Mesodermal cell (in vitro differentiated cells): Measurements from ENCODE around the gene RMI2.

Experiments used
- H3K27ac ChIP-seq: 2 replicates; pipeline ENCODE4 v1.7.0; 2013; ENCODE audit warnings: mild to moderate bottlenecking, low read depth, low read length, moderate library complexity; ENCODE audit not compliant: severe bottlenecking
- H3K36me3 ChIP-seq: 2 replicates; pipeline ENCODE4 v1.7.1; 2013; ENCODE audit warnings: mild to moderate bottlenecking, low read length, moderate library complexity; ENCODE audit not compliant: control insufficient read depth, insufficient read depth
- H3K4me1 ChIP-seq: one replicate; pipeline ENCODE4 v1.7.1; 2013; ENCODE audit warnings: mild to moderate bottlenecking, low read length; ENCODE audit not compliant: insufficient read depth, control insufficient read depth, poor library complexity, severe bottlenecking
- H3K4me3 ChIP-seq: 2 replicates; pipeline ENCODE4 v1.7.0; 2013; ENCODE audit warnings: low read length, control low read depth, mild to moderate bottlenecking; ENCODE audit not compliant: insufficient read depth, poor library complexity, severe bottlenecking; ENCODE audit errors: extremely low read depth
- H3K9me3 ChIP-seq: 2 replicates; pipeline ENCODE4 v1.7.1; 2013; ENCODE audit warnings: mild to moderate bottlenecking, low read length, moderate library complexity; ENCODE audit not compliant: control insufficient read depth
- WGBS, 2 experiments: methylation state at CpG; one replicate each; pipeline ENCODE4 v1.1.5; 2013; ENCODE audit warnings: missing lambda C conversion rate in 2 of 2; ENCODE audit not compliant: insufficient coverage in 2 of 2; 5-methylcytosine and 5-hydroxymethylcytosine counted together

Gene RMI2

GRCh38 chr16:11330526-11331237 lies 14.6 kb upstream of the RMI2 start:
- peaks cover 14% of the 10 kb centered on the region for H3K4me1 ChIP-seq
- H3K9me3 ChIP-seq = peaks cover 12% of the 10 kb centered on the region
- H3K27ac ChIP-seq = no peak overlapping the region
- 85 to 100% methylated on average over 2 to 4 of the region's 5 CpGs for whole genome bisulfite sequencing, 2 experiments
- H3K4me3 ChIP-seq = no peak overlapping the region
- H3K36me3 ChIP-seq = no peaks in the 10 kb centered on the region

GRCh38 chr16:11331967-11332366 lies 13.3 kb upstream of the RMI2 start:
- peaks cover 11% of the 10 kb centered on the region for H3K9me3 ChIP-seq
- no peak overlapping the region for H3K4me3 ChIP-seq
- H3K27ac ChIP-seq = no peak overlapping the region
- peaks cover 11% of the 10 kb centered on the region for H3K4me1 ChIP-seq
- 100% methylated on average over 1 of the region's 2 CpGs; no CpG with 5 or more reads in 1 of the 2 experiments for WGBS, 2 experiments
- H3K36me3 ChIP-seq = no peaks in the 10 kb centered on the region

- H3K36me3 ChIP-seq = no peaks in the 10 kb centered on the region
- H3K27ac ChIP-seq = no peak overlapping the region
- peaks cover 8% of the 10 kb centered on the region for H3K4me1 ChIP-seq
- H3K9me3 ChIP-seq = peaks cover 8% of the 10 kb centered on the region
- no peak overlapping the region for H3K4me3 ChIP-seq
- WGBS, 2 experiments = 89 to 95% methylated on average over 8 to 9 of the region's 9 CpGs
Measured at GRCh38 chr16:11333010-11333409, 12.2 kb upstream of the RMI2 start.

GRCh38 chr16:11333702-11334101 lies 11.6 kb upstream of the RMI2 start:
- Histone ChIP-seq H3K4me1 (peaks cover 6% of the 10 kb centered on the region), H3K4me3 (no peak overlapping the region), H3K27ac (no peak overlapping the region), H3K36me3 (no peaks in the 10 kb centered on the region), H3K9me3 (peaks cover 8% of the 10 kb centered on the region)
- WGBS, 2 experiments = 90 to 91% methylated on average over 5 to 7 of the region's 8 CpGs

GRCh38 chr16:11334831-11335404 lies 10.3 kb upstream of the RMI2 start:
- H3K36me3 ChIP-seq = no peaks in the 10 kb centered on the region
- no peaks in the 10 kb centered on the region for H3K4me1 ChIP-seq
- WGBS, 2 experiments = 84 to 89% methylated on average over 4 of the region's 6 CpGs
- H3K27ac ChIP-seq = no peak overlapping the region
- peaks cover 8% of the 10 kb centered on the region for H3K9me3 ChIP-seq
- no peak overlapping the region for H3K4me3 ChIP-seq

- H3K36me3 ChIP-seq = no peaks in the 10 kb centered on the region
- no peaks in the 10 kb centered on the region for H3K4me1 ChIP-seq
- 81 to 90% methylated on average over 2 to 3 of the region's 3 CpGs for WGBS, 2 experiments
- H3K9me3 ChIP-seq = peaks cover 4% of the 10 kb centered on the region
- no peak overlapping the region for H3K4me3 ChIP-seq
- no peak overlapping the region for H3K27ac ChIP-seq
Measured at GRCh38 chr16:11339075-11339474, 6.2 kb upstream of the RMI2 start.

GRCh38 chr16:11340710-11341109 lies 4.5 kb upstream of the RMI2 start:
- 69 to 80% methylated on average over 1 to 3 of the region's 4 CpGs for whole genome bisulfite sequencing, 2 experiments
- Histone ChIP-seq H3K27ac (no peak overlapping the region), H3K4me3 (no peak overlapping the region), H3K4me1 (no peaks in the 10 kb centered on the region), H3K9me3 (no peaks in the 10 kb centered on the region), H3K36me3 (no peaks in the 10 kb centered on the region)

- 90% methylated on average over 6 of the region's 9 CpGs for WGBS, 2 experiments
- H3K36me3 ChIP-seq = no peaks in the 10 kb centered on the region
- H3K27ac ChIP-seq = no peak overlapping the region
- H3K4me3 ChIP-seq = no peak overlapping the region
- H3K9me3 ChIP-seq = no peaks in the 10 kb centered on the region
- peaks cover 1% of the 10 kb centered on the region for H3K4me1 ChIP-seq
Measured at GRCh38 chr16:11341371-11341770, 3.9 kb upstream of the RMI2 start.

GRCh38 chr16:11342021-11342855 lies 3.0 kb upstream of the RMI2 start:
- Histone ChIP-seq H3K36me3 (no peaks in the 10 kb centered on the region), H3K4me1 (peaks cover 7% of the 10 kb centered on the region), H3K4me3 (no peak overlapping the region), H3K27ac (no peak overlapping the region), H3K9me3 (no peaks in the 10 kb centered on the region)
- WGBS, 2 experiments = 65 to 70% methylated on average over 5 of the region's 5 CpGs

GRCh38 chr16:11346700-11347319 lies 1.6 kb downstream of the RMI2 start:
- Histone ChIP-seq H3K36me3 (peaks cover 1% of the 10 kb centered on the region), H3K4me1 (peaks cover 38% of the 10 kb centered on the region), H3K4me3 (no peak overlapping the region), H3K9me3 (no peaks in the 10 kb centered on the region), H3K27ac (no peak overlapping the region)
- WGBS, 2 experiments = 91 to 100% methylated on average over 5 to 6 of the region's 9 CpGs
